HL-60 (cell line): ENCODE measurements around the gene LBX2.

ENCODE experiments used
- DNase-seq, 2 experiments: peaks; one replicate each; pipeline ENCODE4 v3.0.0-alpha.2; 2010 to 2020; ENCODE audit warnings: low read depth in 1 of 2, low spot score in 1 of 2
- H3K27ac ChIP-seq: fragments of 250-450 bp; sonication (Bioruptor Pico); replicated peaks from 2 replicates; pipeline ENCODE4 v1.5.1; 2020; ENCODE audit warnings: mild to moderate bottlenecking, moderate library complexity
- H3K27me3 ChIP-seq: fragments of 250-450 bp; sonication (Bioruptor Pico); 2 replicates; pipeline ENCODE4 v1.5.1; 2021; ENCODE audit warnings: mild to moderate bottlenecking, moderate library complexity; ENCODE audit not compliant: insufficient read depth, poor library complexity, severe bottlenecking
- H3K4me3 ChIP-seq: replicated peaks from 2 replicates; pipeline ENCODE4 v1.5.1; 2011; ENCODE audit warnings: mild to moderate bottlenecking, control low read depth, low read length; ENCODE audit not compliant: insufficient read depth
- CTCF ChIP-seq: IDR thresholded peaks from one replicate; pipeline ENCODE4 v1.5.1; 2011; ENCODE audit warnings: low read length, control low read depth, inconsistent platforms; ENCODE audit not compliant: insufficient read depth
- GABPA ChIP-seq: IDR thresholded peaks from 2 replicates; pipeline ENCODE4 v1.6.1; 2012; ENCODE audit warnings: low read depth
- POLR2AphosphoS5 ChIP-seq: IDR thresholded peaks from 2 replicates; pipeline ENCODE4 v1.6.1; 2012; ENCODE audit warnings: low read depth
- REST ChIP-seq: IDR thresholded peaks from 2 replicates; pipeline ENCODE4 v1.6.1; 2012; ENCODE audit warnings: low read depth; ENCODE audit not compliant: insufficient replicate concordance
- SPI1 ChIP-seq: IDR thresholded peaks from 2 replicates; pipeline ENCODE4 v1.6.1; 2012; ENCODE audit warnings: low read depth, mild to moderate bottlenecking, borderline replicate concordance
- long read RNA-seq: library from polyadenylated mRNA; unstranded; transcript quantifications from one replicate; pipeline ENCODE4 v2.0.0, GENCODE V29; 2020

LBX2 gene
- long read RNA-seq: 0 reads

- H3K27ac ChIP-seq: no peak within 1 kb of the TSS
- H3K27me3 ChIP-seq: peaks cover 60% of the 10 kb centered on the region
- DNase-seq: peak in 1 of 2 experiments; percentile 27
- TF ChIP-seq SPI1: no peak
- no peak for TF ChIP-seq POLR2AphosphoS5
- no peak for TF ChIP-seq CTCF
- no peak for TF ChIP-seq REST
- no peak for TF ChIP-seq GABPA
- no peak within 1 kb of the TSS for H3K4me3 ChIP-seq
These were observed at the start of gene LBX2 for GRCh38 chr2:74499267-74499939. Gene LBX2 (minus strand): TSS chr2:74499603. CDS start chr2:74499537, 66 bp downstream.

GRCh38 chr2:74548285-74548899 lies 49.0 kb upstream of the LBX2 start:
- no peak overlapping the region for H3K27ac ChIP-seq
- DNase-seq: no peak
- H3K27me3 ChIP-seq: no peaks in the 10 kb centered on the region
- peak overlapping the region; percentile 51 for H3K4me3 ChIP-seq
- TF ChIP-seq GABPA: no peak
- TF ChIP-seq CTCF: no peak
- TF ChIP-seq REST: no peak
- no peak for TF ChIP-seq SPI1
- TF ChIP-seq POLR2AphosphoS5: no peak

- no peak for TF ChIP-seq CTCF
- no peak for TF ChIP-seq GABPA
- TF ChIP-seq POLR2AphosphoS5: no peak
- TF ChIP-seq REST: no peak
- TF ChIP-seq SPI1: no peak
- H3K27me3 ChIP-seq: no peaks in the 10 kb centered on the region
These were observed 46.6 kb upstream of the LBX2 start for GRCh38 chr2:74546004-74546403.

More at GRCh38 chr2:74546004-74546403, 46.6 kb upstream of the LBX2 start:
- Histone ChIP-seq H3K27ac (no peak overlapping the region), H3K4me3 (no peak overlapping the region)
- DNase-seq: no peak
